GM06990 (cell line): ENCODE measurements around the gene SCN2A.

Experiments
- DNase-seq: peaks from one replicate; pipeline ENCODE4 v3.0.0-alpha.2; 2011; ENCODE audit not compliant: insufficient read length; ENCODE audit errors: extremely low read depth
- H3K27me3 ChIP-seq: replicated peaks from 2 replicates; pipeline ENCODE4 v1.6.0; 2011; ENCODE audit warnings: low read length; ENCODE audit not compliant: control insufficient read depth, insufficient read depth
- H3K36me3 ChIP-seq: 2 replicates; pipeline ENCODE4 v1.5.1; 2011; ENCODE audit warnings: low read length; ENCODE audit not compliant: control insufficient read depth, insufficient read depth
- H3K4me3 ChIP-seq: replicated peaks from 2 replicates; pipeline ENCODE4 v1.5.1; 2011; ENCODE audit warnings: low read depth, mild to moderate bottlenecking, control low read depth, low read length
- TF ChIP-seq, protein P1 (sequence below): IDR thresholded peaks from 2 replicates; pipeline ENCODE4 v1.5.1; 2011; ENCODE audit warnings: low read length, control low read depth, mild to moderate bottlenecking, inconsistent platforms; ENCODE audit not compliant: insufficient read depth, poor library complexity, severe bottlenecking

The SCN2A gene

DNA sequence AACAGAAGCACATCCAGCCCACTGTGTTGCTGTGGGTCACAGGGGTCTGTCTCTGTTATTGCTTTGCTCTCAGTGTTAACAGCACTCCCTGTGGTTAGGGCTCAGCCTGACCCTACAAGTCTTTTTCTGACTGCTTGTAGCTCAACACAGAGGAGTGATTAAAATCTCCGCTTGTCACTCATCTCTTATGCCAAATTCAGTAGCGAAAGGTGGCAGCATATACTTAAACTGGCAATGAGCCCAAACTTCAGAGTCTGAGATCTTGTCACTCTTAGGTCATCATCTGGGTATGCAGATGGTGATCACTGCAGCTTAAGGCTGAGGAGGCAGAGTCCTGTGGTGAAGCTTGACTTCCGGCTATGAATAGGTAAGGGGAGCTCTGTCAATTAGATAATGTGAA, 167.0 kb downstream of the SCN2A start:
- Histone ChIP-seq H3K4me3 (no peak overlapping the region), H3K36me3 (no peaks in the 10 kb centered on the region), H3K27me3 (no peaks in the 10 kb centered on the region)
- no peak for DNase-seq
- TF ChIP-seq, protein P1, sequence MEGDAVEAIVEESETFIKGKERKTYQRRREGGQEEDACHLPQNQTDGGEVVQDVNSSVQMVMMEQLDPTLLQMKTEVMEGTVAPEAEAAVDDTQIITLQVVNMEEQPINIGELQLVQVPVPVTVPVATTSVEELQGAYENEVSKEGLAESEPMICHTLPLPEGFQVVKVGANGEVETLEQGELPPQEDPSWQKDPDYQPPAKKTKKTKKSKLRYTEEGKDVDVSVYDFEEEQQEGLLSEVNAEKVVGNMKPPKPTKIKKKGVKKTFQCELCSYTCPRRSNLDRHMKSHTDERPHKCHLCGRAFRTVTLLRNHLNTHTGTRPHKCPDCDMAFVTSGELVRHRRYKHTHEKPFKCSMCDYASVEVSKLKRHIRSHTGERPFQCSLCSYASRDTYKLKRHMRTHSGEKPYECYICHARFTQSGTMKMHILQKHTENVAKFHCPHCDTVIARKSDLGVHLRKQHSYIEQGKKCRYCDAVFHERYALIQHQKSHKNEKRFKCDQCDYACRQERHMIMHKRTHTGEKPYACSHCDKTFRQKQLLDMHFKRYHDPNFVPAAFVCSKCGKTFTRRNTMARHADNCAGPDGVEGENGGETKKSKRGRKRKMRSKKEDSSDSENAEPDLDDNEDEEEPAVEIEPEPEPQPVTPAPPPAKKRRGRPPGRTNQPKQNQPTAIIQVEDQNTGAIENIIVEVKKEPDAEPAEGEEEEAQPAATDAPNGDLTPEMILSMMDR, result no peak

GRCh38 chr2:165407466-165407865, 168.3 kb downstream of the SCN2A start:
- TF ChIP-seq, protein P1, result no peak
- H3K27me3 ChIP-seq, result no peaks in the 10 kb centered on the region
- no peak overlapping the region for H3K4me3 ChIP-seq
- no peaks in the 10 kb centered on the region for H3K36me3 ChIP-seq
- no peak for DNase-seq

DNA sequence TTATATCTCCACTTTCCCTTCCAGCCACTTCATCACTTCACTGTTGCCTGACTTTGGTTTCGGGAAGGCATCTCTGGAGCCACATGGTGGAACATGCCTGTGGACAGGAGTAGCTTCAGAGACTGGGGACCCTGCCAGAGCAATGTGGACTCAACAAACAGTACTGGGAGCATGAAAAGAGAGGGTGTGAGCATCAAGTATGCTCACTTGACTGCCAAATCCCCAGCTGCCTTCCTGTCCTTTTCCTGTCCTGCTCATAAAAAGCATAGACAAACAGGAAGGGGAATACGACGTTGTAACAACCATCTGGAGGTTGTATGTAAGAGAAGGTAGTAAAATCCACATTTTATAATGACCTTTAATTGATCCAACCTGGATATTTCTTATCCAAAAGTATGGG, 169.0 kb downstream of the SCN2A start:
- H3K27me3 ChIP-seq, result no peaks in the 10 kb centered on the region
- no peaks in the 10 kb centered on the region for H3K36me3 ChIP-seq
- no peak for DNase-seq
- TF ChIP-seq, protein P1, result no peak
- H3K4me3 ChIP-seq, result no peak overlapping the region

- TF ChIP-seq, protein P1, result no peak
- H3K4me3 ChIP-seq, result no peak overlapping the region
- no peak for DNase-seq
Observed at GRCh38 chr2:165410276-165410675, 171.1 kb downstream of the SCN2A start.

GRCh38 chr2:165414187-165414586, 175.0 kb downstream of the SCN2A start:
- no peak for DNase-seq
- TF ChIP-seq, protein P1, result no peak
- H3K4me3 ChIP-seq, result no peak overlapping the region

More at GRCh38 chr2:165410276-165410675, 171.1 kb downstream of the SCN2A start:
- H3K27me3 ChIP-seq, result no peaks in the 10 kb centered on the region
- H3K36me3 ChIP-seq, result no peaks in the 10 kb centered on the region

GRCh38 chr2:165417009-165417408, 177.8 kb downstream of the SCN2A start:
- Histone ChIP-seq H3K36me3 (no peaks in the 10 kb centered on the region), H3K4me3 (no peak overlapping the region), H3K27me3 (no peaks in the 10 kb centered on the region; the same call in 1 of the 2 replicates)
- no peak for DNase-seq
- TF ChIP-seq, protein P1, result peak; percentile 13

More at GRCh38 chr2:165414187-165414586, 175.0 kb downstream of the SCN2A start:
- Histone ChIP-seq H3K36me3 (no peaks in the 10 kb centered on the region), H3K27me3 (no peaks in the 10 kb centered on the region)
